GM12878 (cell line): ENCODE results near the gene PHF23. TPM values are rescaled to one million over a fixed set of nuclear protein-coding genes. Genes with fewer than 3 reads are reported as not detected.
A peak's percentile ranks its signal among the peaks of the same experiment; 100 is the strongest.

Source experiments
- CBX5 ChIP-seq: sonication (generic); IDR thresholded peaks from 2 replicates; pipeline ENCODE4 v1.6.1; 2016; ENCODE audit warnings: low read depth, moderate library complexity, mild to moderate bottlenecking, inconsistent platforms
- CEBPB ChIP-seq, 2 experiments: fragments of 150-350 bp in 1 of 2; IDR thresholded peaks; 2 replicates each; pipeline ENCODE4 v1.6.1; 2012 to 2014; ENCODE audit warnings: low read depth in 2 of 2, low read length in 2 of 2, borderline replicate concordance in 1 of 2, inconsistent platforms in 1 of 2
- ELK1 ChIP-seq: IDR thresholded peaks from 2 replicates; pipeline ENCODE4 v1.6.1; 2012; ENCODE audit warnings: low read depth, low read length, improper control_type of control experiment
- EZH2 ChIP-seq: IDR thresholded peaks from 2 replicates; pipeline ENCODE4 v1.6.1; 2012; ENCODE audit warnings: low read depth, mild to moderate bottlenecking, control low read depth, inconsistent platforms, low read length, borderline replicate concordance; ENCODE audit not compliant: control insufficient read depth
- FOXK2 ChIP-seq: fragments of 450-650 bp; IDR thresholded peaks from 2 replicates; pipeline ENCODE4 v1.6.1; 2017; ENCODE audit warnings: mild to moderate bottlenecking, moderate library complexity
- KLF5 ChIP-seq: fragments of 450-650 bp; IDR thresholded peaks from 2 replicates; pipeline ENCODE4 v1.6.1; 2014; ENCODE audit warnings: mild to moderate bottlenecking; ENCODE audit not compliant: partially characterized antibody
- MTA3 ChIP-seq: IDR thresholded peaks from 2 replicates; pipeline ENCODE4 v1.6.1; 2012; ENCODE audit warnings: low read length, inconsistent platforms, borderline replicate concordance
- MYB ChIP-seq: fragments of 150-350 bp; IDR thresholded peaks from 2 replicates; pipeline ENCODE4 v1.6.1; 2014; ENCODE audit warnings: mild to moderate bottlenecking, low read depth, low read length, borderline replicate concordance
- MYC ChIP-seq: IDR thresholded peaks from 2 replicates; pipeline ENCODE4 v1.6.1; 2011; ENCODE audit warnings: mild to moderate bottlenecking, low read length, moderate library complexity, inconsistent platforms; ENCODE audit not compliant: insufficient read depth, insufficient replicate concordance, insufficient read length, severe bottlenecking
- RFX5 ChIP-seq: IDR thresholded peaks from 2 replicates; pipeline ENCODE4 v1.6.1; 2011; ENCODE audit warnings: low read depth, low read length, improper control_type of control experiment
- SIN3A ChIP-seq: IDR thresholded peaks from 2 replicates; pipeline ENCODE4 v1.6.1; 2012; ENCODE audit warnings: low read depth, low read length, improper control_type of control experiment
- SIX5 ChIP-seq: IDR thresholded peaks from 2 replicates; pipeline ENCODE4 v1.6.1; 2011; ENCODE audit warnings: mild to moderate bottlenecking, low read depth, low read length, moderate library complexity; ENCODE audit not compliant: severe bottlenecking
- STAT1 ChIP-seq: fragments of 450-650 bp; conservative IDR thresholded peaks from 2 replicates; pipeline ENCODE4 v1.6.1; 2014; ENCODE audit warnings: antibody characterized with exemption, mild to moderate bottlenecking
- SUZ12 ChIP-seq: fragments of 200-600 bp; sonication (generic); IDR thresholded peaks from one replicate; pipeline ENCODE4 v1.6.1; 2018; ENCODE audit warnings: antibody characterized with exemption, mild to moderate bottlenecking; ENCODE audit not compliant: unreplicated experiment
- TAF1 ChIP-seq: IDR thresholded peaks from 2 replicates; pipeline ENCODE4 v1.6.1; 2011; ENCODE audit warnings: mild to moderate bottlenecking, low read depth, low read length, borderline replicate concordance
- TCF7 ChIP-seq: IDR thresholded peaks from 2 replicates; pipeline ENCODE4 v1.6.1; 2014; ENCODE audit warnings: antibody characterized with exemption, borderline replicate concordance
- YY1 ChIP-seq: IDR thresholded peaks from 2 replicates; pipeline ENCODE4 v1.6.1; 2011; ENCODE audit warnings: low read depth, mild to moderate bottlenecking, low read length
- ZNF207 ChIP-seq: fragments of 450-650 bp; IDR thresholded peaks from 2 replicates; pipeline ENCODE4 v1.6.1; 2014; ENCODE audit warnings: antibody characterized with exemption, mild to moderate bottlenecking, borderline replicate concordance
- ZNF24 ChIP-seq: fragments of 450-650 bp; IDR thresholded peaks from 2 replicates; pipeline ENCODE4 v1.6.1; 2017; ENCODE audit warnings: antibody characterized with exemption, mild to moderate bottlenecking
- polyA plus RNA-seq, 11 experiments: library from polyadenylated mRNA; depleted of rRNA in 4 of 11; unstranded in 6 of 11; stranded (reverse) in 5 of 11; fragments of >200 nt; fragmentation: Nextera tagmentation in 4 of 11; fragmentation: Illumina TruSeq in 1 of 11; extraction: Ambion mirVana in 4 of 11; extraction: Trizol in 1 of 11; gene quantifications; 1 replicate in 1 of 11; 2 replicates in 10 of 11; pipeline versions ENCODE4 v1.2.1 to v1.2.3, GENCODE V29; 2011 to 2016; ENCODE audit warnings: inconsistent platforms in 2 of 11, missing spikeins in 2 of 11, low read depth in 1 of 11
- total RNA-seq, 4 experiments: library from RNA; depleted of rRNA in 3 of 4; stranded (reverse); fragments of >200 nt in 3 of 4; fragmentation: Illumina TruSeq in 1 of 4; extraction: Trizol in 1 of 4; gene quantifications; 2 replicates each; pipeline versions ENCODE4 v1.2.1 to v1.2.3, GENCODE V29; 2013 to 2021
- TF ChIP-seq, protein P1 (sequence below): fragments of 450-650 bp; formaldehyde crosslinking; IDR thresholded peaks from 2 replicates; pipeline ENCODE4 v1.5.0; 2022; ENCODE audit warnings: mild to moderate bottlenecking, missing genetic modification characterization
- TF ChIP-seq, protein P2 (sequence below): fragments of 450-650 bp; IDR thresholded peaks from 2 replicates; pipeline ENCODE4 v1.6.1; 2018; ENCODE audit warnings: mild to moderate bottlenecking, low read depth, moderate library complexity; ENCODE audit not compliant: partially characterized antibody

The PHF23 gene
- total and polyA plus RNA-seq, 10 of the 15 experiments (the other 5 are each of a cell fraction or from before 2014, with no cell fraction given): 8.2 to 84.8 (median 32.6) TPM

DNA sequence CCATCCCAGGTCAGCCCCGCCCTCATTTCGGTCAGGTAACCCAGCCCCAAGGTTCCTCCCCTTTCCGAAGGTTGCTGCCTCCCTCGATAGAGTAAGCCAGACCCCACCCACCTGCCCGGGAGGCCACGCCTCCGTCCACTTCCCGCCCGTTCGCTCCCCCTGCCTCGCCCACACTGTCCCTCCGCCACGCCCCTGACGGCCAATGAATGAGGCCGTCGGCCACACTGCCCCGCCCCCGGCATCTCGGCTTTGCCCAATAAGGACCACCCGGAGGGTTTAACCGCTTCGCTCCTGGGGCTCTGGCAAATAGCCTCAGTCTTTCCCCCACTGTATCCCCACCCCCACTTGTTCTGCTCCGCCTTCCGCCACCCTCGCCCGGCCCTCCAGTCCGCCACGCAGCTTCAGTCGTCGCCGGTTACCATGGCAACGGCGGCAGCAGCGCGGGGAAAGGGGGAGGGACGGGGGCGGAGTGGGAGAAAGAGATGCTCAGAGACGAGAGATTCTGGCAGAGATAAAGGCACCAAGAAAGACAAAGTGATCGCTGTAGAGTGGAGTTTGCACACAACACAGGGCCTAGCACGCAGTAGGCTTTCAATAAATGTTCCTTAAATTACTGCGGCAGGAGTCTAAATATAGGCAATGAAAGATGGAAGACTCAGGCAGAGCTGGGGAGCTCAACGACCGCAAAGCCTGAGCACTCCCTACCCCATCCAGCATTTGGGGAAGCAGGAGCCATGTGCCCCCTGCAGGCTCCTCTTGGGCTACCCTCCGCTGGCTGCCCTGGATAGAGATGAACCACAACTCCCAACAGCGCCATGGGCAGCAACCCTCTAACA, 24.7 kb downstream of the PHF23 start (continued):
- TF ChIP-seq TCF7 (no peak), MYC (no peak), MTA3 (no peak), FOXK2 (no peak), SIX5 (peak; percentile 97), CEBPB (IDR thresholded peaks at IDR 0.05; ENCODE audit: borderline replicate concordance in 1 of 2, low read depth in 2 of 2, low read length in 2 of 2) (no peak), CBX5 (no peak), STAT1 (no peak), ELK1 (no peak), MYB (no peak), SIN3A (peak; percentile 62), TAF1 (no peak), RFX5 (peak; percentile 94), SUZ12 (no peak), ZNF207 (no peak), EZH2 (no peak), YY1 (no peak), KLF5 (no peak), ZNF24 (no peak)
- TF ChIP-seq, protein P1, sequence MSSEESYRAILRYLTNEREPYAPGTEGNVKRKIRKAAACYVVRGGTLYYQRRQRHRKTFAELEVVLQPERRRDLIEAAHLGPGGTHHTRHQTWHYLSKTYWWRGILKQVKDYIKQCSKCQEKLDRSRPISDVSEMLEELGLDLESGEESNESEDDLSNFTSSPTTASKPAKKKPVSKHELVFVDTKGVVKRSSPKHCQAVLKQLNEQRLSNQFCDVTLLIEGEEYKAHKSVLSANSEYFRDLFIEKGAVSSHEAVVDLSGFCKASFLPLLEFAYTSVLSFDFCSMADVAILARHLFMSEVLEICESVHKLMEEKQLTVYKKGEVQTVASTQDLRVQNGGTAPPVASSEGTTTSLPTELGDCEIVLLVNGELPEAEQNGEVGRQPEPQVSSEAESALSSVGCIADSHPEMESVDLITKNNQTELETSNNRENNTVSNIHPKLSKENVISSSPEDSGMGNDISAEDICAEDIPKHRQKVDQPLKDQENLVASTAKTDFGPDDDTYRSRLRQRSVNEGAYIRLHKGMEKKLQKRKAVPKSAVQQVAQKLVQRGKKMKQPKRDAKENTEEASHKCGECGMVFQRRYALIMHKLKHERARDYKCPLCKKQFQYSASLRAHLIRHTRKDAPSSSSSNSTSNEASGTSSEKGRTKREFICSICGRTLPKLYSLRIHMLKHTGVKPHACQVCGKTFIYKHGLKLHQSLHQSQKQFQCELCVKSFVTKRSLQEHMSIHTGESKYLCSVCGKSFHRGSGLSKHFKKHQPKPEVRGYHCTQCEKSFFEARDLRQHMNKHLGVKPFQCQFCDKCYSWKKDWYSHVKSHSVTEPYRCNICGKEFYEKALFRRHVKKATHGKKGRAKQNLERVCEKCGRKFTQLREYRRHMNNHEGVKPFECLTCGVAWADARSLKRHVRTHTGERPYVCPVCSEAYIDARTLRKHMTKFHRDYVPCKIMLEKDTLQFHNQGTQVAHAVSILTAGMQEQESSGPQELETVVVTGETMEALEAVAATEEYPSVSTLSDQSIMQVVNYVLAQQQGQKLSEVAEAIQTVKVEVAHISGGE (CRISPR knock-in tag): no peak
- TF ChIP-seq, protein P2, sequence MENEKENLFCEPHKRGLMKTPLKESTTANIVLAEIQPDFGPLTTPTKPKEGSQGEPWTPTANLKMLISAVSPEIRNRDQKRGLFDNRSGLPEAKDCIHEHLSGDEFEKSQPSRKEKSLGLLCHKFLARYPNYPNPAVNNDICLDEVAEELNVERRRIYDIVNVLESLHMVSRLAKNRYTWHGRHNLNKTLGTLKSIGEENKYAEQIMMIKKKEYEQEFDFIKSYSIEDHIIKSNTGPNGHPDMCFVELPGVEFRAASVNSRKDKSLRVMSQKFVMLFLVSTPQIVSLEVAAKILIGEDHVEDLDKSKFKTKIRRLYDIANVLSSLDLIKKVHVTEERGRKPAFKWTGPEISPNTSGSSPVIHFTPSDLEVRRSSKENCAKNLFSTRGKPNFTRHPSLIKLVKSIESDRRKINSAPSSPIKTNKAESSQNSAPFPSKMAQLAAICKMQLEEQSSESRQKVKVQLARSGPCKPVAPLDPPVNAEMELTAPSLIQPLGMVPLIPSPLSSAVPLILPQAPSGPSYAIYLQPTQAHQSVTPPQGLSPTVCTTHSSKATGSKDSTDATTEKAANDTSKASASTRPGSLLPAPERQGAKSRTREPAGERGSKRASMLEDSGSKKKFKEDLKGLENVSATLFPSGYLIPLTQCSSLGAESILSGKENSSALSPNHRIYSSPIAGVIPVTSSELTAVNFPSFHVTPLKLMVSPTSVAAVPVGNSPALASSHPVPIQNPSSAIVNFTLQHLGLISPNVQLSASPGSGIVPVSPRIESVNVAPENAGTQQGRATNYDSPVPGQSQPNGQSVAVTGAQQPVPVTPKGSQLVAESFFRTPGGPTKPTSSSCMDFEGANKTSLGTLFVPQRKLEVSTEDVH: no peak
